Natural killer cell (primary cell): ENCODE data around the gene ULK4. TPM values are rescaled to one million over a fixed set of nuclear protein-coding genes. Genes with fewer than 3 reads are reported as not detected.

ENCODE experiments used
- ATAC-seq, 3 donors: fragments of 150-1000 bp in 2 of 3; fragments of 200-7000 bp in 1 of 3; cut with Tn5 transposase; 1 replicate in 1 of 3; 2 replicates in 2 of 3; pipeline ENCODE4 v1.10.0; 2021; ENCODE audit warnings: mild to moderate bottlenecking in 2 of 3, moderate library complexity in 2 of 3
- DNase-seq, 2 donors: peaks; one replicate each; pipeline versions ENCODE4 v3.0.0 to v3.0.0-alpha.2; 2013 to 2021; ENCODE audit warnings: mixed read lengths in 1 of 2
- H3K27ac ChIP-seq: one replicate; pipeline ENCODE4 v1.5.1; 2013; ENCODE audit warnings: mild to moderate bottlenecking, low read length
- H3K27me3 ChIP-seq: one replicate; pipeline ENCODE4 v1.6.1; 2013; ENCODE audit warnings: low read length; ENCODE audit not compliant: control insufficient read depth, insufficient read depth
- H3K36me3 ChIP-seq: one replicate; pipeline ENCODE4 v1.6.1; 2013; ENCODE audit warnings: low read length; ENCODE audit not compliant: control insufficient read depth, insufficient read depth
- H3K4me1 ChIP-seq: one replicate; pipeline ENCODE4 v1.6.1; 2013; ENCODE audit warnings: low read length; ENCODE audit not compliant: control insufficient read depth, insufficient read depth
- H3K4me3 ChIP-seq: one replicate; pipeline ENCODE4 v1.5.1; 2013; ENCODE audit warnings: low read length
- H3K9me3 ChIP-seq: one replicate; pipeline ENCODE4 v1.6.1; 2013; ENCODE audit warnings: low read length; ENCODE audit not compliant: control insufficient read depth, insufficient read depth
- H3K27ac Mint-ChIP-seq, 2 donors: one replicate each; pipeline ENCODE4 v1.8.0; 2022; ENCODE audit warnings: mild to moderate bottlenecking in 2 of 2, mixed read lengths in 2 of 2, moderate library complexity in 1 of 2
- H3K27me3 Mint-ChIP-seq, 2 donors: one replicate each; pipeline ENCODE4 v1.8.0; 2022; ENCODE audit warnings: low read depth in 2 of 2, mixed read lengths in 2 of 2
- H3K36me3 Mint-ChIP-seq: one replicate; pipeline ENCODE4 v1.8.0; 2022; ENCODE audit warnings: mixed read lengths
- H3K4me1 Mint-ChIP-seq, 2 donors: one replicate each; pipeline ENCODE4 v1.8.0; 2022; ENCODE audit warnings: mixed read lengths in 2 of 2
- H3K4me3 Mint-ChIP-seq: one replicate; pipeline ENCODE4 v1.8.0; 2022; ENCODE audit warnings: mild to moderate bottlenecking, moderate library complexity, mixed read lengths
- H3K9me3 Mint-ChIP-seq, 2 donors: one replicate each; pipeline ENCODE4 v1.8.0; 2022; ENCODE audit warnings: mixed read lengths in 2 of 2
- CTCF ChIP-seq: fragments of 200-600 bp; IDR thresholded peaks from one replicate; pipeline ENCODE4 v1.8.0; 2022; ENCODE audit warnings: antibody characterized with exemption
- WGBS: methylation state at CpG from one replicate; pipeline ENCODE4 v1.1.7; 2013; ENCODE audit warnings: missing lambda C conversion rate; ENCODE audit not compliant: insufficient coverage; 5-methylcytosine and 5-hydroxymethylcytosine counted together
- intact Hi-C: fragments of 100-400 bp; cut with micrococcal nuclease; formaldehyde crosslinking; loops from one replicate; pipeline ENCODE4 v1.14.2; 2022
- total RNA-seq, 4 donors: library from RNA; stranded (reverse); fragments of 120-200 nt in 1 of 4; gene quantifications; one replicate each; pipeline versions ENCODE4 v1.2.3 to v1.2.4, GENCODE V29; 2013 to 2022

ULK4 gene
- total RNA-seq, 3 donors from 2014 or later (not counting 1 experiment from before 2014, with no cell fraction given) = 19.2 to 25.7 (median 21.2) TPM

- TF ChIP-seq CTCF = no peak
- 93% methylated on average over 5 of the region's 5 CpGs for WGBS
- Mint-ChIP-seq H3K4me1 (no peaks in the 10 kb centered on the region), H3K27ac (no peak overlapping the region), H3K36me3 (no peaks in the 10 kb centered on the region), H3K27me3 (no peaks in the 10 kb centered on the region), H3K9me3 (no peaks in the 10 kb centered on the region), H3K4me3 (no peak overlapping the region)
- Histone ChIP-seq H3K27me3 (no peaks in the 10 kb centered on the region), H3K27ac (no peak overlapping the region), H3K4me3 (no peak overlapping the region), H3K4me1 (no peaks in the 10 kb centered on the region), H3K36me3 (no peaks in the 10 kb centered on the region), H3K9me3 (no peaks in the 10 kb centered on the region)
- intact Hi-C loops = no loop called here
- ATAC-seq = no peak
- no peak for DNase-seq
Observed at GRCh38 chr3:41362638-41363559, 599.0 kb downstream of the ULK4 start.

- Mint-ChIP-seq H3K4me3 (no peak overlapping the region), H3K36me3 (no peaks in the 10 kb centered on the region), H3K27ac (no peak overlapping the region), H3K4me1 (peaks cover 0 to 7% of the 10 kb centered on the region in 2 donors), H3K9me3 (no peaks in the 10 kb centered on the region), H3K27me3 (no peaks in the 10 kb centered on the region)
- no peak for TF ChIP-seq CTCF
- Histone ChIP-seq H3K27me3 (no peaks in the 10 kb centered on the region), H3K4me1 (no peaks in the 10 kb centered on the region), H3K9me3 (no peaks in the 10 kb centered on the region), H3K27ac (no peak overlapping the region), H3K4me3 (no peak overlapping the region), H3K36me3 (no peaks in the 10 kb centered on the region)
- DNase-seq (no peak), ATAC-seq (no peak)
- intact Hi-C loops = no loop called here
- 91% methylated on average over 9 of the region's 9 CpGs for WGBS
Observed at GRCh38 chr3:41357271-41357670, 604.6 kb downstream of the ULK4 start.

- no peaks in the 10 kb centered on the region for H3K27me3 ChIP-seq
- Mint-ChIP-seq H3K27me3 (no peaks in the 10 kb centered on the region), H3K36me3 (no peaks in the 10 kb centered on the region), H3K9me3 (no peaks in the 10 kb centered on the region), H3K27ac (no peak overlapping the region), H3K4me1 (peaks cover 0 to 7% of the 10 kb centered on the region in 2 donors), H3K4me3 (no peak overlapping the region)
- DNase-seq = no peak
- TF ChIP-seq CTCF = no peak
- no peaks in the 10 kb centered on the region for H3K4me1 ChIP-seq
- no peaks in the 10 kb centered on the region for H3K9me3 ChIP-seq
- WGBS = 67% methylated on average over 1 of the region's 2 CpGs
- intact Hi-C loops = no loop called here
- H3K27ac ChIP-seq = no peak overlapping the region
- no peak overlapping the region for H3K4me3 ChIP-seq
- no peaks in the 10 kb centered on the region for H3K36me3 ChIP-seq
- ATAC-seq = no peak
Observed at GRCh38 chr3:41356775-41357174, 605.1 kb downstream of the ULK4 start.
